GM18505 (cell line): Measurements from ENCODE around the gene PPP1CB.
"Not testable (repeated sequence)": the region's sequence is repeated elsewhere in the genome, so short reads cannot be mapped to it uniquely, and the experiment has no call there.

Experiments
- ATAC-seq: cut with Tn5 transposase; IDR thresholded peaks from one replicate; pipeline ENCODE4 v1.9.1; 2021; ENCODE audit not compliant: unreplicated experiment
- POLR2A ChIP-seq: IDR thresholded peaks from 4 replicates; pipeline ENCODE4 v1.6.1; 2011; ENCODE audit warnings: borderline replicate concordance; ENCODE audit not compliant: insufficient read depth, insufficient read length; ENCODE audit errors: extremely low read depth

PPP1CB gene

DNA sequence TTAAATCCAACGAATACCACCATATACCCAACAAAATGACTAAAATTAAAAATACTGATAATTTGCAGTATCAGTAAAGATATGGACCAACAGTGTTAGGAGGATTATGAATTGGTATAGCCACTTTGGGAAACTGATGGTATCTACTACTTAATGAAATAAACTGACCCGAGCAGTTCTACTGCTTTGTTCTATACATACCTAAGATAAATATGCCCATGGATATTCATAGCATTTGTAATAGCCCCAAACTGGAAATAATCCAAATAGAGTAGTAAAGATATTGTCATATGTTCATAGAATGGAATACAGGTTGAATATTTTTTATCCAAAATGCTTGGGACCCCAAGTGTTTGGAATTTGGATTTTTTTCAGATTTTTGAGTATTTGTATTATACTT, 20.7 kb downstream of the PPP1CB start:
- no peak for ATAC-seq
- TF ChIP-seq POLR2A, result no peak

DNA sequence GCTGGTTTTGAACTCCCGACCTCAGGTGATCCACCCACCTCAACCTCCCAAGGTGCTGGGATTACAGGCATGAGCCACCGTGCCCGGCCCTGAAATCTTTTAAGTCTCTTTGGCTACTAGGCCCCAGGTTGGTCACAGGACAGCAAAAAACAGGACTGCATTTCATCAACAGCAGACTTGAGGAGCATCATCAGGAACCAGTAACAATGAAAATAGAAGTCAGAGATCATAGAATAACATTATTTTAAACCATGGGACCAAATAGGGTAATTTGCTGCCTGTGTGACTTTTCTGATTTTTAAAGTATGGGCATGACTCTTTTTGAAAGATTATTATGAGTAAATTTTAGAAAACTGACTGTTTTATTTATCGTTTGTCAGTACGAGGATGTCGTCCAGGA, 24.8 kb downstream of the PPP1CB start:
- TF ChIP-seq POLR2A, result no peak
- no peak for ATAC-seq

GRCh38 chr2:28778392-28778791, 26.8 kb downstream of the PPP1CB start:
- ATAC-seq, result no peak
- no peak for TF ChIP-seq POLR2A

DNA sequence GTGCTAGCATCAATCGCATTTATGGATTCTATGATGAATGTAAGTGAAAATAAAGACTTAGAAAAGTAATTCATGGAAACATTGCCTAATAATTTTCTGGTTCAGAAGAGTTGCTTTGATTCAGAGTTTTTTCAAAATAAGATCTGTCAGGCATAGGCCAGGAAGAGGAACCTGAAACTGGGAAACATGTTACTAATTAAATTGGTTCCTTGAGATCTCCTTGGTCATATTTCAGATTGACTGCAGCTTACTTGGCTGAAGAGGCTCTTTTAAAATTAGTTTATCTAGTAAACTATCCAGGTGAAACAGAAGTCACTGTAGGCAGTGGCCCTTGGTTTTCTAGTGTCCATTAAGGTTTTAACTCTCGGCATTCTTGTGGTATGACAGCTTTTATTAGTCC, 27.4 kb downstream of the PPP1CB start:
- no peak for ATAC-seq

DNA sequence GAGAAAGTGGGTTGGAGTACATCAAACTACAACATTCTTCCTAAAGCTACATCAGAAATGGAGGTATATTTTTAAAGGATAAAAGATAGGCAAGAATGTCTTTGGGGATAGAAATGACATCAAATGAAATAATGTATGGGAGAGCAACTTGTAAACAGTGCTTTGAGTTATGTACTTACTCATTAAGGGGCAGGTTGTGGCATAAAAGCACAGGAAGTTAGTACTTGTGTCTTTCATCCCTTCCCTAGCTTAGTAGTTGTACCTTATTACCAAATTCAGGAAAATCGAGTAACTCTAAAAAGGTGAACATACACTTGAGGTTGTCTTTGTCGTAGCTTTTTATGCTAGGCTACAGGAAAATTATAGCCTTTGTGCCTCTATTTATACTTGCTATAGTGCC, 28.9 kb downstream of the PPP1CB start:
- no peak for TF ChIP-seq POLR2A
- no peak for ATAC-seq

More for the DNA sequence above, 27.4 kb downstream of the PPP1CB start:
- TF ChIP-seq POLR2A, result no peak

DNA sequence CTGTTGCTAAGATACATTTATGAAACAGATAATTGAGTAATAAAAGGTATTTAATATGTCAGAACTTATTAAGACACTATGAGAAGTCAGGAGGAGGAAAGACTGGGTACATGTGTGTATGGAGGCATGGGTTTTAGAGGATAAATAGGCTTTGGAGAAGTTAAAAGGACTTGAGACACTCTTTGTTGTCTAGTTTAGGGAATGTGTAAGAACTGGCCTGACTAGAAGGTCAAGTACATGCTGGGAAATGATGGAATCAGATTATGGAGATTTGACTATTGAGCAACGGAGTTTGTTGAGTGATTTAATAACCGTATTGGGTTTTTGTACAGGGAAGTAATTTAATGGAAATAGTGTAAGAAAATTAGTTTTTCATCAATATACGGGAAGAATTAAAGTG, 30.8 kb downstream of the PPP1CB start:
- TF ChIP-seq POLR2A, result no peak
- ATAC-seq, result no peak

- ATAC-seq, result not testable (repeated sequence)
Observed at GRCh38 chr2:28784570-28784969, 32.9 kb downstream of the PPP1CB start.

GRCh38 chr2:28796620-28797019, 45.0 kb downstream of the PPP1CB start:
- TF ChIP-seq POLR2A, result no peak
- no peak for ATAC-seq

- ATAC-seq, result no peak
- no peak for TF ChIP-seq POLR2A
Observed at GRCh38 chr2:28801726-28802125, 50.1 kb downstream of the PPP1CB start.

DNA sequence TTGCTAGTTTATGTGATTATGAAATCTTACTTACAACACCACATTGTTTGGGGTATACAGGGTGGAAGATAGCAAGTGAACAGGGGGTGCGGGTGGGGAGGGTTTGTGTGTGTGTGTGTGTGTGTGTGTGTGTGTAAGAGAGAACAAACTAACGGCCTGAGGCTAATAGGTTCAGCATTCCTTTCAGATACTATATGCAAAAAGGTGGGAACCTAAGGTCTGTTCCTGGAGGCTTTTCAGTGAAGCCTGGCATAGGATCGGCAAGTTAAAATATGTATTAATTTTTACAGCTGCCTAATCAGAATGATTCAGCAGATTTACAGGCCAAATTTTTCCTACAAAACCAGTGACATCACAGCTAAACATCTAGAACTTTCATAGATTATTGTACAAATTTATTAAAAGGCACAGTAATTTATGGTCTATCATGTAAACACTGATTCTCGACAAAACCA, 51.4 kb downstream of the PPP1CB start:
- no peak for ATAC-seq
- TF ChIP-seq POLR2A, result no peak

DNA sequence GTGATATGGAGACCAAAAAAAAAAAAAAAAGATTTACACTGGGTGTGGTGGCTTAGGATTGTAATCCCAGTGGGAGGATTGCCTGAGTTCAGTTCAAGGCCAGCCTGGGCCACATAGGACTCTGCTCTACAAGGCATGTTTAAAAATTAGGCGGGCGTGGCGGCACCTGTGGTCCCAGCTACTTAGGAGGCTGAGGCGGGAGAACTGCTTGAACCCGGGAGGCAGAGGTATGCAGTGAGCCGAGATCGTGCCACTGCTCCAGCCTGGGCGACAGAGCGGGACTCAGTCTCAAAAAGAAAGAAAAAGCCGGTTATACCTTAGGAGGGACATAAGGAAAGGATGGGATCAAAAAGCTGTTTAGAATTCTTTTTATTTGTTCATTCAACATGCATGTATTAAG, 58.3 kb downstream of the PPP1CB start:
- peak; percentile 9 for ATAC-seq

GRCh38 chr2:28810384-28811285, 59.0 kb downstream of the PPP1CB start, which contains the start of gene SPDYA:
Gene SPDYA (plus strand): TSS chr2:28810834. CDS start chr2:28816015, 5,181 bp downstream.
- peak; percentile 78 for ATAC-seq

More for the DNA sequence above, 58.3 kb downstream of the PPP1CB start:
- TF ChIP-seq POLR2A, result no peak

GRCh38 chr2:28818053-28818452, 66.4 kb downstream of the PPP1CB start:
- no peak for ATAC-seq
- no peak for TF ChIP-seq POLR2A

More at GRCh38 chr2:28810384-28811285, 59.0 kb downstream of the PPP1CB start, which contains the start of gene SPDYA:
- TF ChIP-seq POLR2A, result no peak

- TF ChIP-seq POLR2A, result no peak
- ATAC-seq, result no peak
Observed at GRCh38 chr2:28821295-28821958, 69.8 kb downstream of the PPP1CB start.
